EL (cell line): ENCODE results near the gene DNAJC16.

Source experiments
- DNase-seq: peaks from one replicate; pipeline ENCODE4 v3.0.0-alpha.2; 2016

Gene DNAJC16

DNA sequence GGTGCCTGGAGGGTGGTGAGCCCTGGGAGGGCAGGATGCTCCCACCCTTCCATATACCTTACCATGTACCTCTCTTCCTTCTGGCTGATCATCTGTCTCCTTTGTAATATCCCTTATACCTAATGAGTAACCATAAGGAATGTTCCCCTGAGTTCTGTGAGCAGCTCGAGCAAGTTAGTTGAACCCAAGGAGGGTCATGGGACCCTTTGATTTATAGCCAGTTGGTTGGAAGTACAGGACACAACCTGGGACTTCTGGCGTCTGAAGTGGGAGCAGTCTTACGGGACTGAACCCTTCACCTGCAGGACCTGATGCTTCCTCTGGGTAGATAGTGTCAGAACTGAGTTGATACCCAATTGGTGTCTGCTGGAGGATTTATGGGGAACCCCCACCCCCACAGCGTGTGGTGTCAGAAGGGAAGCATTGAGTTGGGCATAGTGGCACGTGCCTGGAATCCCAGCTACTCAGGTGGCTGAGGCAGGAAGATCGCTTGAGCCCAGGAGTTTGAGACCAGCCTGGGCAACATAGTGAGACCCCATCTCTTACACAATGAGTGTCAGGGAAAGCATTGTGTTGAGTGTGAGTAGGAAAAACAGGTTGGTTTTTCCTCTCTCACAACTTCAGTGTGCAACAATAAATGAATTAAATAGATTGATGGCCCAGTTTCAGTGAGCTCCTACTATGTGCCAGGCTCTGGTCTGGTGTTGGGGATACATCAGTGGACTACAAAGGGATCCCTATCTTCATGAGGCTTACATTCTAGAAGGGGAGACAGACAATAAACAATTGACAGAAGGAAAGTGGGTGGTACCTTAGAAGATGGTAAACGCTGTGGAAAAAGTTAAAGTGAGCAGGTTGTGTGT, 16.0 kb downstream of the DNAJC16 start:
- DNase-seq = no peak

- no peak for DNase-seq
These were observed 16.6 kb downstream of the DNAJC16 start for GRCh38 chr1:15543251-15543588.

DNA sequence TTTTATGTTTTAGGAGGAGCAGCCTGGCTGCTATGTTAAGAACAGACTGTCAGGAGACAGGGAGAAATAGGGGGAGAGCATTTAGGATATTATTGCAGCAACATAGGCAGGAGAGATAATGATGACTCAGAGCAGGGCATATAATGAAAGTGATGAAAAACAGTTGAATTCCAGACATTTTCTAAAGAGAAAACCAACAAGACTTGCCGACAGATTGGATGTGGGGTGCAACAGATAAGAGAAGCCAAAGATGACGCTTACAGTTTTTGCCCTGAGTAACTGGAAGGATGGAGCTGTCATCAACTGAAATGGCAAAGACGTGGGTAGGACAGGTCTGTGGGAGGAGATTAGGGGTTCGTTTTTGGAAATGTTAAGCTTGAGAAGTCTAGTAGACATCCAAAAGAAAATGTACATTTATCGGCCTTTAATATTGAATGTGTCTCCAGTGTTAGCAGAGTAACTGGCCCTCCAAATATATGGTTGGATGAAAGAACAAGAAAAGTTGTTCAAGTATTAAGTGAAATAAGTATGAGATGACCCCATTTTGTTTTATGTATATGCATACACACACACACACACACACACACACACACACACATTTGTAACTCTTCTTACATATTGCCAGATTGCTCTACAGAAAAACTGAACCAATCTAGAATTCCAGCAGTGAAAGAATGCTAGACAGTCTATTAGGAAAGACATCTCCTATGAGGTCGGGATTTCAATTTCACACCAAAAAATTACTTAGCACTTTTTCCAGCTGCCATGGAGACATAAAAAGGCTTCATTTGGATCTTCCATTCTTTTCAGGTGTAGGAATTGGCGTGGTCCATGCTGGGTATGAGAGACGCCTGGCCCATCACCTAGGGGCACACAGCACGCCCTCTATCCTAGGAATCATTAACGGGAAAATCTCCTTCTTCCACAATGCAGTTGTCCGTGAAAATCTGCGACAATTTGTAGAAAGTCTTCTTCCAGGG, 17.2 kb downstream of the DNAJC16 start:
- DNase-seq = peak; percentile 59

- DNase-seq = no peak
These were observed 20.0 kb downstream of the DNAJC16 start for GRCh38 chr1:15546641-15547040.

- no peak for DNase-seq
These were observed 23.9 kb downstream of the DNAJC16 start for GRCh38 chr1:15550573-15550972.

DNA sequence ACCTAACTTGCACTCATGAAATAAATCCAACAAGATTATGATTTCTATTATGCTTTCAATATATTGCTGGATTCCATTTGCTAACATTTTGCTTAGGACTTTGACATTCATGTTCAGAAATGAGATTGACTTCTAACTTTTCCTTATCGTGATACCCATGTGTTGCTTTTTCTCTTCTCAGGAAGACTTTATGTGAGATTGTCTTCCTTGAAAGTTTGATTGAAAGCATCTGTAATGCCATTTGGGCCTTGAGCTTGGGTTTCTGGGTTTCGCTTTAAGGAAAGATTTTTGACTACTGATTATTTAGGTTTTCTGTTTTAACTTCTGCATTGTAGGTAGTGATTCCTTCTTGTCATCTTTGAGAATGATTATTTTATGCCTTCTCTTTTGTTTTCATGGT, 30.4 kb downstream of the DNAJC16 start:
- no peak for DNase-seq

GRCh38 chr1:15557594-15557993, 30.9 kb downstream of the DNAJC16 start:
- no peak for DNase-seq

DNA sequence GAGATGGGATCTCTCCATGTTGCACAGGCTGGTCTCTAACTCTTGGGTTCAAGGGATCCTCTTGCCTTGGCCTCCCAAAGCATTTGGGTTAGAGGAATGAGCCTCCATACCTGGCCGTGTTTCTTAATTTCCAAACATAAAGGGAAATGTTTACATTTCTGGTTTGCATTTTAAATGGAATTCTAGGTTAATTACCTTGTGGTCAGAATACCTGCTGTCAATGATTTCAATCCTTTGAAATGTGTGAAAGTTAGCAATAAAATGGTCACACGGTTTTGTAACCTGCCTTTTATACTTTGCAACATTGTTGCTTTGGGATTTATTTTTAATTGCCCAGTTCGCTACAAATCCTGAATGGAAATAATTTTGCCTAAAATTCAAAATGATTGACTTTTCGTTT, 31.9 kb downstream of the DNAJC16 start:
- DNase-seq = no peak

DNA sequence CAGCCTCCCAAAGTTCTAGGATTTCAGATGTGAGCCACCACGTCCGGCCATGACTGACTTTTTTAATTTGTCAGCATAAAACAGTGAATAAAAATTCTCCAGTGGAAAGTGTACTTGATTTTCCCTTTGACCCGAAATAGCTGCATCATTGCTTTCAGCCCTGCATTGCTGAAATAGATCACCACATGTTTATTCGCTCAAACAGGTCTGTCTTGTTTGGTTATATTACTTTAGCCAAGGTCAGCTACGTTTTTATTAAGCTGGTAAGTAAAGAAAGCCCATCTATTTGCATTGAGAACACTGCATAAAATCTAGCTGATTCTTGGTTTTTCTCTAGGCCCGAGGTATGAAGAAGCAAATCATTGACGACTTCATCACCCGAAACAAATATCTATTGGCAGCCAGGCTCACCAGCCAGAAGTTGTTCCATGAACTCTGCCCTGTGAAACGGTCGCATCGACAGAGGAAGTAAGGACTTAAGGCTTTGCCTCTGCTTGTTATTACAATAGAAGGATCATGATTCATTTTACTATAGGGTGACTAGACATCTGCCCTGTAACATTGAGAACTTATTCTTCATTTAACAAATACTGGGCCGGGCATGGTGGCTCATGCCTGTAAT, 32.7 kb downstream of the DNAJC16 start:
- DNase-seq = no peak

- DNase-seq = no peak
These were observed 41.9 kb downstream of the DNAJC16 start for GRCh38 chr1:15568387-15569073.

- DNase-seq = no peak
These were observed 44.2 kb downstream of the DNAJC16 start for GRCh38 chr1:15570861-15571260.

DNA sequence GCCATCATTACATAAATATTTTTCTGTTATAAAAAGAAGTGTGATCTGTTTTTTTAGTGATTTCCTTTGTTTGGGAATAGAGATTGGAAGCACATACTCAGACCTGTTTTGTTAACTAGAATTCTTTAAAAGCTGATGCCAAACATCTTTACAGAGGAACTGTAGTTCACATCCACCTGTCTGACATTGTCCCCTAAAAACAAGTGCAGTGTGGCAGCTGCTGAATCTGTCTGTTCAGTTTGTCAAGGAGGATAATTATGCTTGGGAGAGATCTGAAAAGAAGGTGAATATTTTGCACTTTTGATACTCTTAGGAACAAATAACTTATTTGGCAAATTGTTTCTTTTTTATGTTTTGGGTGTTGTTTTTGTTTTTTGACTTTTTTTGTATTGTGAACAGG, 44.6 kb downstream of the DNAJC16 start:
- no peak for DNase-seq

- no peak for DNase-seq
These were observed 46.8 kb downstream of the DNAJC16 start for GRCh38 chr1:15573477-15573876.

DNA sequence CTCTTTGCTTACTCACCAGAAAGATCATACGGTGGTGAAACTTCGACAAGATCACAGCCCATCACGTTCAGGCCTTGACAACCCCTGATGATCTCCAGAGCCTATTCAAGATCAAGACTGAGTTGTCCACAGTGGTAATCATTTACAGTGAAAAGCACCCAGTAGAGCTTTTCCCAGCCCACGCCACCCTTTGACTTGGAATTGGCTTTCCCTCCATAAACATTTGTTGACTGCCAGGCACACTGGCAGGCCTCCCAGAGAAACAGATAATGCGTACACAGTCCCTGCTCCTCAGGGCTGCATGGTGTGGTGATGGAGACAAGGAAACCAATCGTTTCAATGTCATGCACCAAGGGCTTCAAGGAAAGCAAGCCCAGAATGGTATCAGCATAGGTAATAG, 48.1 kb downstream of the DNAJC16 start:
- no peak for DNase-seq

- DNase-seq = no peak
These were observed 49.0 kb downstream of the DNAJC16 start for GRCh38 chr1:15575549-15576150.

DNA sequence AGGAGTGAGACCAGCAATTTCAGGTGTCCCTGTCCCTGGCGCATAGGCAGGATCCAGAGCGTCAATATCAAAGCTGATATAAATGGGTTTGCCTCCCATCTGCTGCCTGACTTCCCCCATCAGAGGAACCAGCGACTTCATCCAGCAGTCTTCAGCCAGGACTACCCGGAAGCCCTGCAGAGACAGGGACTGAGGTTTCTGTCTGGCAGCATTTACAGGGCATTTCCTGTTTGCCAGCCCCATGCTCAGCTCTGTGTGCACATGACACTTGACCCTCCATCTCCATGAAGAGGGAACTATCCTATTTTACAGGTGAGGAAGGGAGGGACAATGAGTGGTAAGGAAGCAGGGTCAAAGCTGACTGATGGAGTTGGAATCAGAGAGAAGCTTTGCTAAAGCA, 51.0 kb downstream of the DNAJC16 start:
- DNase-seq = no peak

GRCh38 chr1:15578921-15579682, 52.5 kb downstream of the DNAJC16 start:
- no peak for DNase-seq

DNA sequence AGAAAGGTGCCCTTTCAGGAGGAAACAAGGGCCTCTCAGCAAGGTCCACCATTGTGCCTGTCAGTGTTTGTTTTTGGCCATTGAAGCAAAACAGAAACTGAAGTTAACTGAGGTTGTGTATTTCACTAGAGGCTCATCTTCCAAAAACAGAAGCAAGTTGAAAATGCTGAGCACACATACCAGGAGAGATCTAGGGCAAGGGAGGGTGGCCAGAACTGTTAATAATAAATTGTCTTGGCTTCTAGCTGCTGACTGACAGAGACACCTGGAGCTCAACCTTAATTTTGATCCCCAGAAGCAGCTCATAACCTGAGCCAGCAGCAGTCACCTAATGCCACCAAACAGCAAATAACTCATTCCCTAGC, 53.0 kb downstream of the DNAJC16 start:
- no peak for DNase-seq

- no peak for DNase-seq
These were observed 56.5 kb downstream of the DNAJC16 start for GRCh38 chr1:15583016-15583706.

GRCh38 chr1:15584489-15585363, 58.1 kb downstream of the DNAJC16 start, which contains the start of gene AGMAT:
TSS of gene AGMAT (minus strand) at chr1:15585051. CDS start at chr1:15584967, 84 bp downstream.
- peak; percentile 60 for DNase-seq
